ENCODE measurements around the gene SLIT1. TPM values are rescaled to one million over a fixed set of nuclear protein-coding genes. Genes with fewer than 3 reads are reported as not detected.

SLIT1 gene
- under 1 TPM; 0.29 to 0.56 (median 0.49) TPM for total RNA-seq
- total RNA-seq (2013), result 0.18 TPM
- 0 to 1.3 (median 0.43) reads per million in 29 experiments for total RNA-seq

DNA sequence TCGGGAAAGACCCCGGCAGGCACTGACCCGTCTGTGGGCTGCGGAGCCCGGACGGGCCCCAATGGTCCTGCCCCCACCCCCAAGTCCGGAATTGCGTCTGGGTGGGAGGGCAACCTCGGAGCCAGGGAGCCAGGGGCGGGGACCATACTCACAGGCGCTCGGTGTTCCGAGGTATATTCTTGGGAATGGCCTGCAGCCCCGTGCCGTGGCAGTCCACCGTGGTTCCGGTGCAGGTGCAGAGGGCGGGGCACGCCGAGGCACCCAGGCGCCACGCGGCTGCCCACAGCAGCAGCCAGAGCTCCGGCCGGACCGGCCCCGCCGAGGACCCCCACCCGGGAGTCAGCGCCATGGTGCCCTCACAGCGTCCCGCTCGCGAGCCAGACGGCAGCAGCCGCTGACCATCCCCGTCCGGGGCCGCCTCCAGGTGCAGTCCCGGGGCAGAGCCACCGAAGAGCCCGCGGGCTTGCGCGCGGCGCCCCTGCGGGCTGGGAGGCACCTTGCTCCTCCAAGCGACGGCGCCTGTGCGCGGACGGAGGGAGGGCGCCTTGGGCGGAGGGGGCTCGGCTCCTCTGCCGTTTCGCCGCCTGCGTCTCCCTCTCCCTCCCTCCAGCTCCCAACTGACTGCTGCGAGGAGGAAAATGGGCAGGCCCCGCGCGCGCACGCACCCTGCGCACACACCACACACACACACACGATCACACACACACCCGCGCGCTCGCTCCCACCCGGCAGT lies at the start of gene SLIT1:
SLIT1 (minus strand) TSS at position 634 of the 733 bp plus-strand sequence; CDS start at position 349, 285 bp downstream.
- Histone ChIP-seq H3K27me3 (replicated peaks in 1 of 2; ENCODE audit: control insufficient read depth in 2 of 2, extremely low read depth in 1 of 2, insufficient read depth in 2 of 2, low read length in 1 of 2) (peaks cover 12 to 75% of the 10 kb centered on the region in 2 experiments), H3K9me3 (no peaks in the 10 kb centered on the region), H3K27ac (ENCODE audit: low read length) (no peak within 1 kb of the TSS), H3K4me3 (ENCODE audit: control insufficient read depth in 1 of 2, extremely low read depth in 1 of 2, low read length in 1 of 2) (peak within 1 kb of the TSS in 1 of 2 donors; percentile 46), H3K4me1 (ENCODE audit: control insufficient read depth in 1 of 2, extremely low read depth in 1 of 2, insufficient read depth in 2 of 2, low read length in 2 of 2) (peaks cover 0 to 6% of the 10 kb centered on the region in 2 experiments), H3K36me3 (ENCODE audit: control insufficient read depth in 2 of 2, extremely low read depth in 1 of 2, insufficient read depth in 1 of 2, low read length in 1 of 2) (no peaks in the 10 kb centered on the region)
- ChIA-PET CTCF (no interaction called here), POLR2A (no interaction called here)
- Mint-ChIP-seq H3K36me3 (no peaks in the 10 kb centered on the region), H3K27me3 (peaks cover 57 to 82% of the 10 kb centered on the region in 2 donors), H3K4me3 (peak within 1 kb of the TSS; percentile 39 to 64 (median 46)), H3K4me1 (peaks cover 6 to 11% (median 7%) of the 10 kb centered on the region in 3 donors), H3K27ac (no peak within 1 kb of the TSS), H3K9me3 (no peaks in the 10 kb centered on the region)
- ATAC-seq (replicated peaks in 1 of 4), result no peak
- no peak for DNase-seq
- WGBS (ENCODE audit: insufficient coverage), result 3% methylated on average over 61 of the region's 74 CpGs

DNA sequence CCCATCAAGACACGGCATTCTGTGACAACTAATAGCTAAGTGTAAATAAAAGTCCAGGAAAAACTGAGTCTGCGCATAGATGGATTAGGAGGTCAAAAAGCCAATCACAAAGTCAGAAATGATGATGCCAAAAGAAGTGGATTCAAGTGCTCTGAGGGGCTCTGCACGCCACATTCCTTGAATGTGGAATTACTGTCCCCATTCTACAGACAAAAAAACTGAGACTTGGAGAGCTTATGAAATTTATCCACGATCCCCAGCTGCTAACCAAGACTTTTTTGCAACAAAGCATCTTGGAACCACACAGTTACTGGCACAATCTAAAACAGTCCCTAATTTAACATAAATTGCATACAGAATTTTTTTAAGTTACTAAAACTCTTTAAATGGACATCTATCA lies 49.6 kb upstream of the SLIT1 start:
- H3K36me3 Mint-ChIP-seq, result peaks cover 8% of the 10 kb centered on the region
- H3K9me3 Mint-ChIP-seq, result no peaks in the 10 kb centered on the region
- H3K27me3 Mint-ChIP-seq, result no peaks in the 10 kb centered on the region
- Histone ChIP-seq H3K27ac (ENCODE audit: low read length) (no peak overlapping the region), H3K9me3 (no peaks in the 10 kb centered on the region), H3K4me1 (ENCODE audit: control insufficient read depth in 1 of 2, extremely low read depth in 1 of 2, insufficient read depth in 2 of 2, low read length in 2 of 2) (no peaks in the 10 kb centered on the region), H3K27me3 (replicated peaks in 1 of 2; ENCODE audit: control insufficient read depth in 2 of 2, extremely low read depth in 1 of 2, insufficient read depth in 2 of 2, low read length in 1 of 2) (no peaks in the 10 kb centered on the region), H3K36me3 (ENCODE audit: control insufficient read depth in 2 of 2, extremely low read depth in 1 of 2, insufficient read depth in 1 of 2, low read length in 1 of 2) (peaks cover 9 to 21% of the 10 kb centered on the region in 2 donors), H3K4me3 (ENCODE audit: control insufficient read depth in 1 of 2, extremely low read depth in 1 of 2, low read length in 1 of 2) (no peak overlapping the region)
- WGBS (ENCODE audit: insufficient coverage), result 83% methylated on average over 1 of the region's 4 CpGs
- ChIA-PET CTCF (interaction anchor here (0.6 to 1.7 kb wide), 5 partner anchors 23 to 458 kb away, joined by 3 to 6 read pairs (median 3); no protein-coding TSS in a partner anchor), POLR2A (no interaction called here)
- DNase-seq (no peak), ATAC-seq (replicated peaks in 1 of 4) (no peak)
- H3K4me1 Mint-ChIP-seq, result peaks cover 0 to 6% (median 1%) of the 10 kb centered on the region in 3 donors
- H3K27ac Mint-ChIP-seq, result no peak overlapping the region
- H3K4me3 Mint-ChIP-seq, result no peak overlapping the region

DNA sequence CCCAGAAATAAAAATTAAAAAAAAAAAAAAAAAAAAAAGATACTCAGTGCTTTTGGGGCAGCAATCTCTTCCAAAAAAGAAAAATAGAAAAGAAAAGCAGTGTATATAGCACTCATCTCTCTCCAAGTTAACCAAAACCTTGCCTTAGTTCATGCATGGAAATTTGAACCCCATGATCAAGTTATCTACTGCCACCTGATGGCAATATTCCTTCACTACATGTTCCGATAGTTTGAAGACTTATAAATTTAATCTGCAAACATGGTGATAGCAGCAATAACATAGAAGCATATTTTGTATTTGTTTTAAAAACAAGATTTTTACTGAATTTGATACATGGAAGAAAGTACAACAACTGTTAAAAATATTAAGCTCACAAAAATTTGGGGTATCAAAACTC lies 48.6 kb upstream of the SLIT1 start:
- no peaks in the 10 kb centered on the region for H3K27me3 ChIP-seq (replicated peaks in 1 of 2; ENCODE audit: control insufficient read depth in 2 of 2, extremely low read depth in 1 of 2, insufficient read depth in 2 of 2, low read length in 1 of 2)
- DNase-seq (peak in 1 of 35 experiments; percentile 32), ATAC-seq (replicated peaks in 1 of 4) (no peak)
- H3K4me1 ChIP-seq (ENCODE audit: control insufficient read depth in 1 of 2, extremely low read depth in 1 of 2, insufficient read depth in 2 of 2, low read length in 2 of 2), result no peaks in the 10 kb centered on the region
- CTCF ChIA-PET, result interaction anchor here (0.6 to 2.1 kb wide), 6 partner anchors 17 to 162 kb away, joined by 3 to 6 read pairs (median 4); no protein-coding TSS in a partner anchor
- no peaks in the 10 kb centered on the region for H3K9me3 Mint-ChIP-seq
- no peaks in the 10 kb centered on the region for H3K9me3 ChIP-seq
- no peak overlapping the region for H3K4me3 ChIP-seq (ENCODE audit: control insufficient read depth in 1 of 2, extremely low read depth in 1 of 2, low read length in 1 of 2)
- peaks cover 6 to 29% of the 10 kb centered on the region in 2 donors for H3K36me3 ChIP-seq (ENCODE audit: control insufficient read depth in 2 of 2, extremely low read depth in 1 of 2, insufficient read depth in 1 of 2, low read length in 1 of 2)
- H3K27ac Mint-ChIP-seq, result no peak overlapping the region
- WGBS (ENCODE audit: insufficient coverage), result no CpG with 5 or more reads among the region's 1 CpG
- H3K27me3 Mint-ChIP-seq, result no peaks in the 10 kb centered on the region
- peaks cover 0 to 6% (median 1%) of the 10 kb centered on the region in 3 donors for H3K4me1 Mint-ChIP-seq
- POLR2A ChIA-PET, result no interaction called here
- H3K4me3 Mint-ChIP-seq, result no peak overlapping the region
- H3K36me3 Mint-ChIP-seq, result peaks cover 17% of the 10 kb centered on the region
- no peak overlapping the region for H3K27ac ChIP-seq (ENCODE audit: low read length)

DNA sequence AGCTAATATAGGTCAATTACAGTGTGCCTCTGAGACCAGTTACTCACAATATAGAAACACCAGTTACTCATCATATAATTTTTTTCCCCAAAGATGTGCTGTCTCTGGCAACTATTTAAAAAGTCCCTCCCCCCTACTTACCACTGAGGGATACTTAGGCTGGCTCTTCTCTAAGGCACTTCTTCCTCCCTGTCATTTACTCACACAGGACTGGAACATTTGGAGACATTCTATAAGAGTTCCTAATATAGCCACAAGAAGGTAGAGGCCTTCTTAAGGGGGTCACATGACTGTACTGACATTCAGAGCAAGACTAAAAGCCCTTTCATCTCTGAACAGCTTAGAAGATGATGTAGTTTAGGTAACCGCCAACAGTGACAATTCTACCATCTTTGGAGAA lies 44.4 kb upstream of the SLIT1 start:
- no CpG with 5 or more reads among the region's 1 CpG for WGBS (ENCODE audit: insufficient coverage)
- ChIA-PET CTCF (interaction anchor here in 1 of 2 donors (1.1 kb wide), 1 partner anchor 12 kb away, joined by 6 read pairs; no protein-coding TSS in a partner anchor), POLR2A (no interaction called here)
- no peak overlapping the region for H3K27ac Mint-ChIP-seq
- Histone ChIP-seq H3K4me3 (ENCODE audit: control insufficient read depth in 1 of 2, extremely low read depth in 1 of 2, low read length in 1 of 2) (no peak overlapping the region), H3K27me3 (replicated peaks in 1 of 2; ENCODE audit: control insufficient read depth in 2 of 2, extremely low read depth in 1 of 2, insufficient read depth in 2 of 2, low read length in 1 of 2) (no peaks in the 10 kb centered on the region), H3K4me1 (ENCODE audit: control insufficient read depth in 1 of 2, extremely low read depth in 1 of 2, insufficient read depth in 2 of 2, low read length in 2 of 2) (no peaks in the 10 kb centered on the region), H3K27ac (ENCODE audit: low read length) (no peak overlapping the region), H3K9me3 (no peaks in the 10 kb centered on the region), H3K36me3 (ENCODE audit: control insufficient read depth in 2 of 2, extremely low read depth in 1 of 2, insufficient read depth in 1 of 2, low read length in 1 of 2) (peaks cover 0 to 46% of the 10 kb centered on the region in 2 donors)
- ATAC-seq (replicated peaks in 1 of 4), result no peak
- no peaks in the 10 kb centered on the region for H3K27me3 Mint-ChIP-seq
- H3K9me3 Mint-ChIP-seq, result no peaks in the 10 kb centered on the region
- DNase-seq, result no peak
- peaks cover 0 to 6% (median 1%) of the 10 kb centered on the region in 3 donors for H3K4me1 Mint-ChIP-seq
- H3K4me3 Mint-ChIP-seq, result no peak overlapping the region
- H3K36me3 Mint-ChIP-seq, result peaks cover 51% of the 10 kb centered on the region

DNA sequence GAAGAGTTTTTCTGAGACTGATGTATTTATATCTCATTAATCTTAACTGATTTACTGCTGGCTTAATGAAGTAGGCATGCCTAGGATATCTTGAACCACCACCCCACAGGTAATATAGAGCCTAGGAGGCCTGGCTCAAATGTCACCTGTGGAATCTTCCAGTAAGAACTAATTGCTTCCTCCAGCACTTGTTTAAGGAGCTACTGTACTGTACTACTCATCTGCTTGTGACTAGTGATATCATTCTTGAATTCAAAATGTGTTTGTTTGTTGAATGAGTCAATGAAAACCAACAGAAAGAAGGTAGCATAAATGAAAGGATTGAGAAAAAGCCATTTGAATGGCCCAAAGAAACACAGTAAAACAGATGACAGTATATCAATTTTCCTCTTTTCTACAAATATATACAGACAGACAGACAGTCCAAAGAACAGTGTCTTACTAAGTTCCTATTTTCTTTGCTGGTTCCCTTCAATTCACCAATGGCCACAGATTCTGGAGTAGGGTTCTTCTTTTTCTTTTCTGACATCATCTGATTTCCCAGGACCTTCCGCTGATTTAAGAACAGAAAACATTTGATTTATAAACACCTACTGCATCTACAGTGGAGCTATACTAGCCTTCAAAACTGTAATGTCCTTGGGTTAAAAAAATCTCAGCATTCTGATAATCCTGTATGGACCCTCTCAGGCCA lies 43.7 kb upstream of the SLIT1 start:
- Mint-ChIP-seq H3K4me3 (no peak overlapping the region), H3K27ac (no peak overlapping the region), H3K9me3 (no peaks in the 10 kb centered on the region), H3K27me3 (no peaks in the 10 kb centered on the region), H3K36me3 (peaks cover 54% of the 10 kb centered on the region), H3K4me1 (peaks cover 0 to 6% (median 1%) of the 10 kb centered on the region in 3 donors)
- Histone ChIP-seq H3K27ac (ENCODE audit: low read length) (no peak overlapping the region), H3K27me3 (replicated peaks in 1 of 2; ENCODE audit: control insufficient read depth in 2 of 2, extremely low read depth in 1 of 2, insufficient read depth in 2 of 2, low read length in 1 of 2) (no peaks in the 10 kb centered on the region), H3K36me3 (ENCODE audit: control insufficient read depth in 2 of 2, extremely low read depth in 1 of 2, insufficient read depth in 1 of 2, low read length in 1 of 2) (peaks cover 4 to 43% of the 10 kb centered on the region in 2 donors), H3K9me3 (no peaks in the 10 kb centered on the region), H3K4me1 (ENCODE audit: control insufficient read depth in 1 of 2, extremely low read depth in 1 of 2, insufficient read depth in 2 of 2, low read length in 2 of 2) (no peaks in the 10 kb centered on the region), H3K4me3 (ENCODE audit: control insufficient read depth in 1 of 2, extremely low read depth in 1 of 2, low read length in 1 of 2) (no peak overlapping the region)
- POLR2A ChIA-PET, result interaction anchor here in 1 of 2 donors (0.7 kb wide), 1 partner anchor 644 kb away, joined by 3 read pairs; no protein-coding TSS in a partner anchor
- CTCF ChIA-PET, result interaction anchor here in 1 of 2 donors (1.1 kb wide), 1 partner anchor 12 kb away, joined by 6 read pairs; no protein-coding TSS in a partner anchor
- ATAC-seq (replicated peaks in 1 of 4) (no peak), DNase-seq (no peak)
- no CpG with 5 or more reads among the region's 1 CpG for WGBS (ENCODE audit: insufficient coverage)

DNA sequence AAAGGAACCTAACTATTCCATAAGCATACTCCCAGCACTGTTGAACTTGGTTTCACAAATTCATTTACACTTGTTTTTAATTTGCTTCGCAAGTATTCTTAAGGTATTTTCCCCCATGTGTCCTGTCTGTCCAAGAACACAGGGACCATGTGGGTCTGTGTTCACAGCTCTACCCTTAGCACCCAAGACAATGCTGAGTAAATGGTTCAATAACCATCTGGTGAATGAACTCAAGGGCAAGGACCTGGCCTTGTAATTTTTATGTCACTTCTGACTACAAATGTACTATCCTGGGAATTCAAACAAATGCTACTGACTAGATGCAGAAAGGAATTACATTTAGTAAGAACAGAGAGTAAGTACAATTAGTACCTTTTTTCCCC lies 43.0 kb upstream of the SLIT1 start:
- H3K27ac Mint-ChIP-seq, result no peak overlapping the region
- 100% methylated on average over 1 of the region's 1 CpG for WGBS (ENCODE audit: insufficient coverage)
- peaks cover 4 to 46% of the 10 kb centered on the region in 2 donors for H3K36me3 ChIP-seq (ENCODE audit: control insufficient read depth in 2 of 2, extremely low read depth in 1 of 2, insufficient read depth in 1 of 2, low read length in 1 of 2)
- DNase-seq (no peak), ATAC-seq (replicated peaks in 1 of 4) (no peak)
- H3K4me3 ChIP-seq (ENCODE audit: control insufficient read depth in 1 of 2, extremely low read depth in 1 of 2, low read length in 1 of 2), result no peak overlapping the region
- no peaks in the 10 kb centered on the region for H3K9me3 ChIP-seq
- H3K36me3 Mint-ChIP-seq, result peaks cover 55% of the 10 kb centered on the region
- ChIA-PET POLR2A (no interaction called here), CTCF (no interaction called here)
- no peaks in the 10 kb centered on the region for H3K27me3 ChIP-seq (replicated peaks in 1 of 2; ENCODE audit: control insufficient read depth in 2 of 2, extremely low read depth in 1 of 2, insufficient read depth in 2 of 2, low read length in 1 of 2)
- no peaks in the 10 kb centered on the region for H3K27me3 Mint-ChIP-seq
- H3K4me3 Mint-ChIP-seq, result no peak overlapping the region
- H3K4me1 ChIP-seq (ENCODE audit: control insufficient read depth in 1 of 2, extremely low read depth in 1 of 2, insufficient read depth in 2 of 2, low read length in 2 of 2), result no peaks in the 10 kb centered on the region
- H3K9me3 Mint-ChIP-seq, result no peaks in the 10 kb centered on the region
- peaks cover 0 to 6% (median 1%) of the 10 kb centered on the region in 3 donors for H3K4me1 Mint-ChIP-seq
- no peak overlapping the region for H3K27ac ChIP-seq (ENCODE audit: low read length)

All from T-cell (primary cell).